ENCODE data around the gene ISM1. TPM values are rescaled to one million over a fixed set of nuclear protein-coding genes. Genes with fewer than 3 reads are reported as not detected.

The ISM1 gene
- total RNA-seq, 4 donors from 2014 or later = 2.3 to 17.5 (median 4.4) TPM

DNA sequence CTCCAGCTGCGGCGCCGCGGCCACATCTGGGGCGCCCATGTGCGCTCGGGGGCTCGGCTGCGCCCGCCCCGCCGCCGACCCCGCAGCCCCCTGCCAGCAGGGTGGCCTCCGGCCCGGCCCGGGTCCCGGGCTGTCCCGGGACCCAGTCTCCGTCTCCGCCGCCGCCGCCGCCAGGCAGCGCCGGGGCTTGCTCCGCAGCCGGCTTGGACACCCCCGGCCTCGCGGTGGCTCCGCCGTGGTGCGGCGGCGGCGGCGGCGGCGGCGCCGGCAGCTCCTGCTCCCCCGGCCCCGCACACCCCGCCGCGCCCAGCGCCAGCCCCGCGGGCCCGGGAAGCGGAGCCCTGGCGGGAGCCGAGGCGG lies 219 bp downstream of the ISM1 start:
- intact Hi-C loops (cut with DNase I) = no loop called here
- H3K9me3 ChIP-seq = peaks cover 0 to 1% (median 1%) of the 10 kb centered on the region in 3 donors
- WGBS, 2 donors = no CpG with 5 or more reads among the region's 56 CpGs
- peak overlapping the region; percentile 38 to 76 (median 58) for H3K4me3 ChIP-seq
- TF ChIP-seq, protein P1, sequence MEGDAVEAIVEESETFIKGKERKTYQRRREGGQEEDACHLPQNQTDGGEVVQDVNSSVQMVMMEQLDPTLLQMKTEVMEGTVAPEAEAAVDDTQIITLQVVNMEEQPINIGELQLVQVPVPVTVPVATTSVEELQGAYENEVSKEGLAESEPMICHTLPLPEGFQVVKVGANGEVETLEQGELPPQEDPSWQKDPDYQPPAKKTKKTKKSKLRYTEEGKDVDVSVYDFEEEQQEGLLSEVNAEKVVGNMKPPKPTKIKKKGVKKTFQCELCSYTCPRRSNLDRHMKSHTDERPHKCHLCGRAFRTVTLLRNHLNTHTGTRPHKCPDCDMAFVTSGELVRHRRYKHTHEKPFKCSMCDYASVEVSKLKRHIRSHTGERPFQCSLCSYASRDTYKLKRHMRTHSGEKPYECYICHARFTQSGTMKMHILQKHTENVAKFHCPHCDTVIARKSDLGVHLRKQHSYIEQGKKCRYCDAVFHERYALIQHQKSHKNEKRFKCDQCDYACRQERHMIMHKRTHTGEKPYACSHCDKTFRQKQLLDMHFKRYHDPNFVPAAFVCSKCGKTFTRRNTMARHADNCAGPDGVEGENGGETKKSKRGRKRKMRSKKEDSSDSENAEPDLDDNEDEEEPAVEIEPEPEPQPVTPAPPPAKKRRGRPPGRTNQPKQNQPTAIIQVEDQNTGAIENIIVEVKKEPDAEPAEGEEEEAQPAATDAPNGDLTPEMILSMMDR (IDR thresholded peaks at IDR 0.05) = no peak
- no peak for TF ChIP-seq POLR2A (IDR thresholded peaks at IDR 0.05)
- peak overlapping the region in 3 of 4 donors; percentile 49 to 74 (median 72) for H3K27ac ChIP-seq
- peaks cover 0 to 56% (median 3%) of the 10 kb centered on the region in 4 donors for H3K27me3 ChIP-seq
- H3K36me3 ChIP-seq = no peaks in the 10 kb centered on the region
- DNase-seq = no peak
- peaks cover 0 to 30% (median 13%) of the 10 kb centered on the region in 3 donors for H3K4me1 ChIP-seq

DNA sequence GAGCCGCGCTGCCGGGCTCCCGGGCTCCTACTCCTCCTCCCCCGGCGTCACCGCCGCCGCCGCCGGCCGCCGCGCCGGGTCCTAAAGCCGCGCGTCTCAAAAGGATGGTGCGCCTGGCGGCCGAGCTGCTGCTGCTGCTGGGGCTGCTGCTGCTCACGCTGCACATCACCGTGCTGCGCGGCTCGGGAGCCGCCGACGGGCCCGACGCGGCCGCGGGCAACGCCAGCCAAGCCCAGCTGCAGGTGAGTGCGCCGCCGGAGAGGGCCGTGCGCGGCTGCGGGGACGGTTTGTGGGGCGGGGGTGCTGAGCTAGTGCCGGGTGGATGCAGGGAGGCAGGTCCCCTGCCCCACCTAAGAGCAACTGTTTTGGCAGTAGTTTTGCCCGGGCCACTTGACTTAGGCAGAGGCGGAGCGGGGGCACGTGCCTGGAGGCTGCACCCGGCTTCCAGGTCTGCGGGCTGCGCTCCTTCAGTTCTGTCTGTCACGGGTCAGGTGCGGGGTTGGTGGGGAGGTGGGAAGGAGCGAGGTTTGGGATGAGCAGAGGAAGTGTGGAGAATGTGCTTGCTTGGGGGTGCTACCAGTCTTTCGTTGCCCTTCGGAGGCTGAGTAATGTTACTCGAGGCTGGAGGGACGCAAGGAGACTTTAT lies 722 bp downstream of the ISM1 start:
- Histone ChIP-seq H3K27me3 (peaks cover 0 to 53% (median 3%) of the 10 kb centered on the region in 4 donors), H3K9me3 (peaks cover 0 to 6% (median 6%) of the 10 kb centered on the region in 3 donors), H3K36me3 (no peaks in the 10 kb centered on the region), H3K27ac (peak overlapping the region in 3 of 4 donors; percentile 3 to 74 (median 72)), H3K4me3 (peak overlapping the region; percentile 38 to 76 (median 58)), H3K4me1 (peaks cover 0 to 30% (median 13%) of the 10 kb centered on the region in 3 donors)
- no peak for DNase-seq
- WGBS, 2 donors = 4 to 7% methylated on average over 3 to 5 of the region's 59 CpGs
- intact Hi-C loops (cut with DNase I) = no loop called here
- TF ChIP-seq POLR2A (IDR thresholded peaks at IDR 0.05) = peak in 1 of 4 donors; percentile 22
- TF ChIP-seq, protein P1 (IDR thresholded peaks at IDR 0.05) = peak in 2 of 6 experiments; percentile 9 to 20

DNA sequence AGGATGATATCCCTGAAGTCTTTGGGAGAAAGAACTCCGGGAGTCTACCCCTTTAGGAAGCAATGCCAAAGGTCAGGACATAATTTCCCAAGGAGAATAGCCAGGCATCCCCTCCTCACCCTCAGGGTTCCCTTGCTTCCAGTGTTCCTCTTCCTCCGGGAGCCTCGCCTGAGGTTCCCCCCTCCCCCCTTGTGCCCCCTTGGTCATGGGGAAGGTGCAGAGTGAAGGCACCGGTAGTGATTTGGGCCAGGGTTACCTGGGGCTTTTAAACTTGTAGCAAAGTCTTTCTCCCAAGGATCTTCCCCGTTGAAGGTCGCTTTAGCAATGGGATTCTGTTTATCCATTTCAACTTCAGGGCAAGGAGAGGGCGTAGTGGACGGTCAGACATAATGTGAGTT lies 1.2 kb downstream of the ISM1 start:
- WGBS, 2 donors = 0 to 68% methylated on average over 1 to 6 of the region's 8 CpGs
- peak overlapping the region; percentile 38 to 76 (median 58) for H3K4me3 ChIP-seq
- intact Hi-C loops (cut with DNase I) = no loop called here

DNA sequence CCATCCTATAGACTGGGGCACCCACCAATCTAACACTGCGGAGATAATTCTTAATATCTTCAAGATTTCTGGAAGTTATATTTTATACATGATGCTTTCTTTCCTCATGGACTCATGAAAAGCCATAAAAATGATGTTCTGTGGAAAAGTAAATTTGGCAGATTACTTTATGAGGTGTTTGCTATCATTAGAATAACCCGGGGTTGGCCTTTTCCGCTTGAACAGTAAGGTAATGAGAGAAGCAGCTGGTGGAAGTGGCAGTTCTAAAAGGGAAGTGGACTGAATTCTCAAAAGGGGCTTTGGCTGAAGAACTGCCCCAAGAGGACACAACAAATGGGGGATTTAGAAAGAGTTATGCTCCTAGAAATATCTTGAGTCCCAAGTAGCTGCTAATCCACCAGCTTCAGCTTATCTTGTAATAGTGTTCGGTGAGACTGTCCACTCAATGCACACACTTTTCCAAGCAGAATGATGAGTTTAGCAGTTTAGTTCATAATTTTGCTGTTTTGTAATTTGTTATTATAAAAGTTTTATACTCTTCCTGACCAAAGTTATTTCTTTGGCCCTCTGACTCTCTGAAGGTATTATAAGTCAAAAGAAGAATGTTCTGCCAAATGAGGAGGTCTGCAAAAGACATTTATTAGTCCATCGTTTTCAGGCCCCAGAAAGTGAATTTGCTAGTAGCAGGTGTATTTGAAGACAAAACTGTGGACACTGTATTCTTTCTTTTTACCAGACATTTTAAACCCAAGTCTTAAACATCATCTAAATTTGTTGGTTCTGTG lies 2.9 kb downstream of the ISM1 start:
- no peak overlapping the region for H3K27ac ChIP-seq
- peaks cover 0 to 7% (median 6%) of the 10 kb centered on the region in 3 donors for H3K9me3 ChIP-seq
- H3K4me1 ChIP-seq = peaks cover 0 to 30% (median 13%) of the 10 kb centered on the region in 3 donors
- TF ChIP-seq, protein P1 (IDR thresholded peaks at IDR 0.05) = no peak
- no peak for TF ChIP-seq POLR2A (IDR thresholded peaks at IDR 0.05)
- intact Hi-C loops (cut with DNase I) = no loop called here
- 66 to 76% methylated on average over 5 of the region's 5 CpGs for WGBS, 2 donors
- H3K27me3 ChIP-seq = peaks cover 0 to 40% (median 3%) of the 10 kb centered on the region in 4 donors
- H3K36me3 ChIP-seq = no peaks in the 10 kb centered on the region
- H3K4me3 ChIP-seq = no peak overlapping the region
- DNase-seq = no peak

More for the DNA sequence above, 1.2 kb downstream of the ISM1 start:
- no peaks in the 10 kb centered on the region for H3K36me3 ChIP-seq
- H3K27me3 ChIP-seq = peaks cover 0 to 53% (median 3%) of the 10 kb centered on the region in 4 donors
- peak overlapping the region in 2 of 4 donors; percentile 3 to 72 for H3K27ac ChIP-seq
- peaks cover 0 to 7% (median 6%) of the 10 kb centered on the region in 3 donors for H3K9me3 ChIP-seq
- TF ChIP-seq, protein P1 (IDR thresholded peaks at IDR 0.05) = no peak
- no peak for TF ChIP-seq POLR2A (IDR thresholded peaks at IDR 0.05)
- peaks cover 0 to 30% (median 13%) of the 10 kb centered on the region in 3 donors for H3K4me1 ChIP-seq
- no peak for DNase-seq

DNA sequence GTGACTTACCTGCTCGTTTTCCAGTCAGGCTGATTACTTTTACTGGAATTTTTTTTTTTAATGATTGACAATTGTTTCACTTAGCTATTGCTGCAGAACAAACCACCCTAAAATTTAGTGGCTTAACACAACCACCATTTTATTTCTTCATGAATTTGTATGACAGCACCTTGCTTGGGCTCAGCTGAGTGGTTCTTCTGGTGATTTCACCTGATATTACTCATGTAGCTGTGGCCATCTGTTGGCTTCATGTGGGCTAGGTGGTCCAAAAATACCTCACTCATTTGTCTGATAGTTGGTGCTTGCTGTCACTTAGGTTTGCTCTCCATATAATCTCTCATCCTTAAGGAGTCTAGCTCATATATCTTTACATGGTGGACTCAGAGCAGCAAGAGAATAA lies 5.3 kb downstream of the ISM1 start:
- DNase-seq = no peak
- no peaks in the 10 kb centered on the region for H3K36me3 ChIP-seq
- H3K9me3 ChIP-seq = peaks cover 0 to 7% (median 6%) of the 10 kb centered on the region in 3 donors
- no peak overlapping the region for H3K4me3 ChIP-seq
- H3K4me1 ChIP-seq = peaks cover 0 to 9% (median 0%) of the 10 kb centered on the region in 3 donors
- H3K27me3 ChIP-seq = peaks cover 0 to 16% (median 2%) of the 10 kb centered on the region in 4 donors
- intact Hi-C loops (cut with DNase I) = no loop called here
- H3K27ac ChIP-seq = no peak overlapping the region
- WGBS, 2 donors = 48 to 68% methylated on average over 1 of the region's 1 CpG
- TF ChIP-seq POLR2A (IDR thresholded peaks at IDR 0.05) = no peak
- TF ChIP-seq, protein P1 (IDR thresholded peaks at IDR 0.05) = no peak
